Measurements from ENCODE around the gene TNFRSF13B. TPM values are rescaled to one million over a fixed set of nuclear protein-coding genes. Genes with fewer than 3 reads are reported as not detected.

TNFRSF13B gene
- polyA plus RNA-seq, 1 donor (not counting 4 experiments of a cell fraction or from before 2014, with no cell fraction given): not detected

GRCh38 chr17:16910341-16910740 lies 61.6 kb downstream of the TNFRSF13B start:
- FAIRE-seq (no peak), DNase-seq (ENCODE audit: low read depth, low spot score) (no peak)
- H3K4me2 ChIP-seq (ENCODE audit: control insufficient read depth, extremely low read depth, insufficient read depth, low read depth, low read length): no peak overlapping the region
- H3K79me2 ChIP-seq (ENCODE audit: control insufficient read depth, insufficient read depth, low read length): no peaks in the 10 kb centered on the region
- no peaks in the 10 kb centered on the region for H4K20me1 ChIP-seq (ENCODE audit: control insufficient read depth, extremely low read depth, insufficient read depth, low read length)
- H3K27me3 ChIP-seq (ENCODE audit: control insufficient read depth, extremely low read depth, insufficient read depth, low read length): peaks cover 21% of the 10 kb centered on the region
- H3K9me1 ChIP-seq (ENCODE audit: control insufficient read depth, extremely low read depth, insufficient read depth, low read length): no peaks in the 10 kb centered on the region
- no peak overlapping the region for H3K9ac ChIP-seq (ENCODE audit: control insufficient read depth, extremely low read depth, insufficient read depth, low read length)
- H3K4me3 ChIP-seq (ENCODE audit: control insufficient read depth in 2 of 3, extremely low read depth in 1 of 3, insufficient read depth in 2 of 3, low read depth in 1 of 3, low read length in 3 of 3): no peak overlapping the region
- no peak overlapping the region for H2AFZ ChIP-seq (ENCODE audit: control insufficient read depth, low read length)
- H3K36me3 ChIP-seq (ENCODE audit: control insufficient read depth in 2 of 2, extremely low read depth in 1 of 2, insufficient read depth in 2 of 2, low read length in 2 of 2): no peaks in the 10 kb centered on the region
- TF ChIP-seq, protein P1, sequence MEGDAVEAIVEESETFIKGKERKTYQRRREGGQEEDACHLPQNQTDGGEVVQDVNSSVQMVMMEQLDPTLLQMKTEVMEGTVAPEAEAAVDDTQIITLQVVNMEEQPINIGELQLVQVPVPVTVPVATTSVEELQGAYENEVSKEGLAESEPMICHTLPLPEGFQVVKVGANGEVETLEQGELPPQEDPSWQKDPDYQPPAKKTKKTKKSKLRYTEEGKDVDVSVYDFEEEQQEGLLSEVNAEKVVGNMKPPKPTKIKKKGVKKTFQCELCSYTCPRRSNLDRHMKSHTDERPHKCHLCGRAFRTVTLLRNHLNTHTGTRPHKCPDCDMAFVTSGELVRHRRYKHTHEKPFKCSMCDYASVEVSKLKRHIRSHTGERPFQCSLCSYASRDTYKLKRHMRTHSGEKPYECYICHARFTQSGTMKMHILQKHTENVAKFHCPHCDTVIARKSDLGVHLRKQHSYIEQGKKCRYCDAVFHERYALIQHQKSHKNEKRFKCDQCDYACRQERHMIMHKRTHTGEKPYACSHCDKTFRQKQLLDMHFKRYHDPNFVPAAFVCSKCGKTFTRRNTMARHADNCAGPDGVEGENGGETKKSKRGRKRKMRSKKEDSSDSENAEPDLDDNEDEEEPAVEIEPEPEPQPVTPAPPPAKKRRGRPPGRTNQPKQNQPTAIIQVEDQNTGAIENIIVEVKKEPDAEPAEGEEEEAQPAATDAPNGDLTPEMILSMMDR (optimal IDR thresholded peaks at IDR 0.05 in 1 of 3, IDR thresholded peaks at IDR 0.05 in 1 of 3, conservative IDR thresholded peaks at IDR 0.05 in 1 of 3; ENCODE audit: extremely low read depth in 1 of 3, insufficient read depth in 2 of 3, low read length in 3 of 3): no peak
- no peak for TF ChIP-seq EZH2 (IDR thresholded peaks at IDR 0.05; ENCODE audit: low read length)
- no peaks in the 10 kb centered on the region for H3K4me1 ChIP-seq (ENCODE audit: control insufficient read depth, extremely low read depth, insufficient read depth, low read length)
- dilution Hi-C loops (cut with MboI; ENCODE audit: extremely low pct_ligation_motif_present, low sequenced_read_pairs): no loop called here
- no peaks in the 10 kb centered on the region for H3K9me3 ChIP-seq (ENCODE audit: control insufficient read depth, low read depth, low read length)
- H3K27ac ChIP-seq (ENCODE audit: control insufficient read depth, insufficient read depth, low read length): no peak overlapping the region

DNA sequence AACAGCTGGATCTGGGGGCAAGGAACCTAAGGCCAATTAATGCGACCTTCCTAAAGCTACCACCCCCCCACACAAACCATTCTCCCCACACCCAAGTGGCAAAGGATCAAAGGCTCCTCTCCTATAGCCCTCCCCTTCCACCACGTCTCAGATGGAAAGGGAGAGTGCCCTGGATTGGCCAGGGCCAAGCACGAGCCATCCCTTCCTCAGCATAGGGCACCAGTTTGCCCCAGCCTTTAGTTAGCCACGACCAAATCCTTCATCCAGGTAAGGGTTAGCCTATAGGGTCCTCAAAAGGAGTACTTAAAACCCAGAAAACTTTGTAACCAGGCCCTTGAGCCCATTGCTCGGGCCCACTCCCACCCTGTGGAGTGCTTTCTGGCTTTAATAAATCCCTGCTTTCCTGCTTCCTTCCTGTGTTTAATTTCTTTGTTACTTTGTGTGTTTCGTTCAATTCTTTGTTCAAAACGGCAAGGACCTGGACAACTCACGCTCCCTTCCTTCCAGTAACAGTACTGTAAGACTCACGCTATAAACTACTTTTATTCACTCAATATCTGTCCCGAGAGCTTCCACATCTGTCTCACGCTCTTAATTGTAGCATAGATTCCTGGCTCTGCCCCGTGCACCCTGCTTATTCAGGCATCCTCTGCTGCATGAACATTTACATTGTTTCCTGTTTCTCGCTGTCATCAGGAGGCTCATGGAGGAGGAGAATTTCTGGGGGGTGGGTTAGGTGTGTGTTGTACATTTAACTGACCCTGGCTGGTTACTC lies 62.3 kb downstream of the TNFRSF13B start:
- Histone ChIP-seq H3K9me1 (ENCODE audit: control insufficient read depth, extremely low read depth, insufficient read depth, low read length) (no peaks in the 10 kb centered on the region), H3K4me2 (ENCODE audit: control insufficient read depth, extremely low read depth, insufficient read depth, low read depth, low read length) (no peak overlapping the region), H4K20me1 (ENCODE audit: control insufficient read depth, extremely low read depth, insufficient read depth, low read length) (no peaks in the 10 kb centered on the region), H2AFZ (ENCODE audit: control insufficient read depth, low read length) (no peak overlapping the region), H3K9ac (ENCODE audit: control insufficient read depth, extremely low read depth, insufficient read depth, low read length) (no peak overlapping the region), H3K27ac (ENCODE audit: control insufficient read depth, insufficient read depth, low read length) (no peak overlapping the region), H3K4me1 (ENCODE audit: control insufficient read depth, extremely low read depth, insufficient read depth, low read length) (no peaks in the 10 kb centered on the region), H3K36me3 (ENCODE audit: control insufficient read depth in 2 of 2, extremely low read depth in 1 of 2, insufficient read depth in 2 of 2, low read length in 2 of 2) (no peaks in the 10 kb centered on the region), H3K27me3 (ENCODE audit: control insufficient read depth, extremely low read depth, insufficient read depth, low read length) (peaks cover 21% of the 10 kb centered on the region), H3K9me3 (ENCODE audit: control insufficient read depth, low read depth, low read length) (no peaks in the 10 kb centered on the region), H3K79me2 (ENCODE audit: control insufficient read depth, insufficient read depth, low read length) (no peaks in the 10 kb centered on the region), H3K4me3 (ENCODE audit: control insufficient read depth in 2 of 3, extremely low read depth in 1 of 3, insufficient read depth in 2 of 3, low read depth in 1 of 3, low read length in 3 of 3) (no peak overlapping the region)
- dilution Hi-C loops (cut with MboI; ENCODE audit: extremely low pct_ligation_motif_present, low sequenced_read_pairs): no loop called here
- FAIRE-seq: no peak
- TF ChIP-seq, protein P1 (optimal IDR thresholded peaks at IDR 0.05 in 1 of 3, IDR thresholded peaks at IDR 0.05 in 1 of 3, conservative IDR thresholded peaks at IDR 0.05 in 1 of 3; ENCODE audit: extremely low read depth in 1 of 3, insufficient read depth in 2 of 3, low read length in 3 of 3): no peak
- no peak for TF ChIP-seq EZH2 (IDR thresholded peaks at IDR 0.05; ENCODE audit: low read length)
- DNase-seq (ENCODE audit: low read depth, low spot score): no peak
